ENCODE results near the gene TLCD3B. TPM values are rescaled to one million over a fixed set of nuclear protein-coding genes. Genes with fewer than 3 reads are reported as not detected.
A peak's percentile ranks its signal among the peaks of the same experiment; 100 is the strongest.

Gene TLCD3B
- total and polyA plus RNA-seq, 2 of the 4 experiments (the other 2 are of a cell fraction) = 0.19 TPM; not detected in 1

DNA sequence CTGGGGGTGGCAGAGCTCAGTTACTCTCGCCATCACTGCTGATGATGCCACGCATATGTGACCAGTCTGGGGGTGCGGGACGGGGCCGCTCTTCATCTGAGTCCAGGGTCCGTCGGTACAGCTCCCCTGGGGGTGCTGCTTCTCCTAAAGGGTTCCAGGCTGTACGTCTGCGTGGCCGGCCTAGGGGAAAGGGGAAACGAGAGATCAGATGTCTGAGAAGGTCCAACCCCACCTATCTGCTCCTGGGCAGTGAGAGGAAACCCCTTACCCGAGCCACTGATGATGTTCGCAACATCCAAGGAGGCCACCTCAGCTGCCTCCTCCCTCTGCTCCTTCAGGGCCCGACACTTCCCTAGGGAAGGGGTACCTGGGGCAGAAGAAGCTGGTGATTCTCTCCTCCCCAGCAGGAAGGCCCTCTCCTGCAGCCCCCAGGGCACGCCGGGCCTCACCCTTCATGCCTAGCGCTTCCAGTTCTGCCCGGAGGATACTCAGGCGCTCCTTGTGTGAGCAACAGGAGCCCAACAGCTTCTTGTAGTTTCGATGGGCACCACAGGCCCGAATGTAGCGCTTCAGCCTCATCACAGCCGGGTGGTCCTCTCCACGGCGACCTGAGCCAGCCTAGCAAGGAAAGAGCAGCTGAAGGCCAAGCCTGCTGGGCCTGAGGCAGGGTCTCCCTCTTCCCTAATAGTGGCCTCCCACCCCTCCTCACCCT is 37.7 kb downstream of the TLCD3B start:
- H2AFZ ChIP-seq (replicated peaks; ENCODE audit: low read length, poor library complexity) = no peak overlapping the region
- no peak overlapping the region for H3K9ac ChIP-seq (ENCODE audit: low read depth, low read length)
- H4K8ac ChIP-seq (ENCODE audit: low read depth in 2 of 2, low read length in 2 of 2) = no peak overlapping the region
- H2BK15ac ChIP-seq (ENCODE audit: low read depth, low read length) = no peak overlapping the region
- intact Hi-C loops (cut with micrococcal nuclease) (no loop called here), dilution Hi-C loops (cut with HindIII; ENCODE audit: low sequenced_read_pairs, unreplicated experiment) (no loop called here), in situ Hi-C loops (cut with MboI; ENCODE audit: low sequenced_read_pairs) (no loop called here)
- 95% methylated on average over 12 of the region's 25 CpGs; no CpG with 5 or more reads in 1 of the 2 experiments for WGBS, 2 experiments (ENCODE audit: extremely low coverage in 2 of 2, insufficient read length in 1 of 2)
- H3K4ac ChIP-seq (ENCODE audit: low read depth, low read length) = no peak overlapping the region
- no peak overlapping the region for H2AK5ac ChIP-seq (ENCODE audit: low read depth, low read length)
- CTCF ChIA-PET = interaction anchor here (0.6 kb wide), 2 partner anchors 20 to 126 kb away, joined by 3 to 7 read pairs; no protein-coding TSS in a partner anchor
- H3K4me3 ChIP-seq (ENCODE audit: insufficient read depth, low read depth, low read length) = no peak overlapping the region
- no peak overlapping the region for H3K4me2 ChIP-seq (ENCODE audit: low read depth, low read length)
- no peak for ATAC-seq (ENCODE audit: low read depth)
- H3K9me3 ChIP-seq (ENCODE audit: control insufficient read depth, insufficient read depth, low read length) = no peaks in the 10 kb centered on the region
- TF ChIP-seq SMC3 (IDR thresholded peaks at IDR 0.05; ENCODE audit: low read depth, low read length) = no peak
- no peak for TF ChIP-seq CEBPB (IDR thresholded peaks at IDR 0.05; ENCODE audit: low read depth, low read length)
- no peak for TF ChIP-seq BHLHE40 (IDR thresholded peaks at IDR 0.05; ENCODE audit: low read depth, low read length)
- no peak for TF ChIP-seq NFE2L2 (IDR thresholded peaks at IDR 0.05; ENCODE audit: low read depth, low read length)
- no peak for TF ChIP-seq RCOR1 (IDR thresholded peaks at IDR 0.05; ENCODE audit: insufficient replicate concordance, low read length)
- TF ChIP-seq POLR2A (IDR thresholded peaks at IDR 0.05; ENCODE audit: low read depth, low read length) = no peak
- TF ChIP-seq MAFK (IDR thresholded peaks at IDR 0.05; ENCODE audit: low read depth, low read length) = no peak
- TF ChIP-seq, protein P1, sequence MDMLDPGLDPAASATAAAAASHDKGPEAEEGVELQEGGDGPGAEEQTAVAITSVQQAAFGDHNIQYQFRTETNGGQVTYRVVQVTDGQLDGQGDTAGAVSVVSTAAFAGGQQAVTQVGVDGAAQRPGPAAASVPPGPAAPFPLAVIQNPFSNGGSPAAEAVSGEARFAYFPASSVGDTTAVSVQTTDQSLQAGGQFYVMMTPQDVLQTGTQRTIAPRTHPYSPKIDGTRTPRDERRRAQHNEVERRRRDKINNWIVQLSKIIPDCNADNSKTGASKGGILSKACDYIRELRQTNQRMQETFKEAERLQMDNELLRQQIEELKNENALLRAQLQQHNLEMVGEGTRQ (IDR thresholded peaks at IDR 0.05; ENCODE audit: low read depth, low read length) = no peak
- TF ChIP-seq MXI1 (IDR thresholded peaks at IDR 0.05; ENCODE audit: borderline replicate concordance, low read depth, low read length) = no peak
- TF ChIP-seq FOS (IDR thresholded peaks at IDR 0.05; ENCODE audit: low read depth, low read length) = no peak
- no peak for TF ChIP-seq MAZ (IDR thresholded peaks at IDR 0.05; ENCODE audit: borderline replicate concordance, low read depth, low read length)
- TF ChIP-seq RFX5 (IDR thresholded peaks at IDR 0.05; ENCODE audit: low read depth, low read length) = no peak
- no peak for TF ChIP-seq CTCF (conservative IDR thresholded peaks at IDR 0.05; ENCODE audit: low read depth, low read length)
- TF ChIP-seq, protein P2, sequence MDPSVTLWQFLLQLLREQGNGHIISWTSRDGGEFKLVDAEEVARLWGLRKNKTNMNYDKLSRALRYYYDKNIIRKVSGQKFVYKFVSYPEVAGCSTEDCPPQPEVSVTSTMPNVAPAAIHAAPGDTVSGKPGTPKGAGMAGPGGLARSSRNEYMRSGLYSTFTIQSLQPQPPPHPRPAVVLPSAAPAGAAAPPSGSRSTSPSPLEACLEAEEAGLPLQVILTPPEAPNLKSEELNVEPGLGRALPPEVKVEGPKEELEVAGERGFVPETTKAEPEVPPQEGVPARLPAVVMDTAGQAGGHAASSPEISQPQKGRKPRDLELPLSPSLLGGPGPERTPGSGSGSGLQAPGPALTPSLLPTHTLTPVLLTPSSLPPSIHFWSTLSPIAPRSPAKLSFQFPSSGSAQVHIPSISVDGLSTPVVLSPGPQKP (IDR thresholded peaks at IDR 0.05; ENCODE audit: borderline replicate concordance, low read depth, low read length) = no peak
- peak overlapping the region; percentile 35 for H2AK9ac ChIP-seq (replicated peaks; ENCODE audit: low read depth, low read length, poor library complexity)
- no TSS peak for BruUV-seq (replicated peaks)
- no peaks in the 10 kb centered on the region for H3K27me3 ChIP-seq (ENCODE audit: control insufficient read depth, insufficient read depth, low read length)
- no peak overlapping the region for H3K27ac ChIP-seq (ENCODE audit: insufficient read depth, low read length)
- H3K23ac ChIP-seq (ENCODE audit: low read depth, low read length) = no peak overlapping the region
- H3K36me3 ChIP-seq (ENCODE audit: control insufficient read depth, insufficient read depth, low read length) = peaks cover 31% of the 10 kb centered on the region
- no peak overlapping the region for H3K56ac ChIP-seq (ENCODE audit: extremely low read depth, insufficient read depth, low read length)
- no peak overlapping the region for H3K14ac ChIP-seq (replicated peaks; ENCODE audit: low read depth, low read length)
- peaks cover 5% of the 10 kb centered on the region; the same call in 1 of the 2 replicates for H3K9me1 ChIP-seq (ENCODE audit: insufficient read depth, low read length)
- H4K20me1 ChIP-seq (ENCODE audit: insufficient read depth, low read length) = no peaks in the 10 kb centered on the region
- no peak overlapping the region for H4K91ac ChIP-seq (ENCODE audit: insufficient read depth, low read depth, low read length)
- H3K18ac ChIP-seq (ENCODE audit: low read depth, low read length) = no peak overlapping the region
- no peak overlapping the region for H2BK120ac ChIP-seq (ENCODE audit: low read depth, low read length)
- peaks cover 8% of the 10 kb centered on the region for H3K4me1 ChIP-seq (ENCODE audit: control insufficient read depth, insufficient read depth, low read length)
- H2BK20ac ChIP-seq (ENCODE audit: low read depth, low read length) = no peak overlapping the region
- no peak overlapping the region for H2BK5ac ChIP-seq (ENCODE audit: low read depth, low read length, poor library complexity, severe bottlenecking)
- POLR2A ChIA-PET (ENCODE audit: unreplicated experiment) = no interaction called here
- H3K79me1 ChIP-seq (ENCODE audit: low read depth in 1 of 2, low read length in 2 of 2) = peaks cover 11 to 40% of the 10 kb centered on the region in 2 experiments; a peak in 3 of 4 replicates
- no peak for DNase-seq
- no peak overlapping the region for H4K5ac ChIP-seq (ENCODE audit: low read depth, low read length)
